Ectodermal cell (in vitro differentiated cells): ENCODE results near the gene VWA3B.

Experiments
- H3K27ac ChIP-seq: 2 replicates; pipeline ENCODE4 v1.7.0; 2013; ENCODE audit warnings: mild to moderate bottlenecking, low read depth, low read length; ENCODE audit not compliant: insufficient read depth, poor library complexity, severe bottlenecking
- H3K27me3 ChIP-seq: 2 replicates; pipeline ENCODE4 v1.7.0; 2013; ENCODE audit warnings: mild to moderate bottlenecking, low read length; ENCODE audit not compliant: insufficient read depth, control insufficient read depth, poor library complexity, severe bottlenecking
- H3K36me3 ChIP-seq: one replicate; pipeline ENCODE4 v1.7.0; 2013; ENCODE audit warnings: low read length; ENCODE audit not compliant: control insufficient read depth, insufficient read depth
- H3K4me1 ChIP-seq: one replicate; pipeline ENCODE4 v1.7.0; 2013; ENCODE audit warnings: low read length; ENCODE audit not compliant: control insufficient read depth, insufficient read depth
- H3K4me3 ChIP-seq: 2 replicates; pipeline ENCODE4 v1.7.0; 2013; ENCODE audit warnings: low read depth, low read length, control low read depth; ENCODE audit not compliant: insufficient read depth
- H3K9me3 ChIP-seq: 2 replicates; pipeline ENCODE4 v1.7.0; 2013; ENCODE audit warnings: mild to moderate bottlenecking, low read length, moderate library complexity; ENCODE audit not compliant: control insufficient read depth
- WGBS, 2 experiments: methylation state at CpG; one replicate each; pipeline ENCODE4 v1.1.7; 2013; ENCODE audit warnings: missing lambda C conversion rate in 2 of 2; 5-methylcytosine and 5-hydroxymethylcytosine counted together

Gene VWA3B

DNA sequence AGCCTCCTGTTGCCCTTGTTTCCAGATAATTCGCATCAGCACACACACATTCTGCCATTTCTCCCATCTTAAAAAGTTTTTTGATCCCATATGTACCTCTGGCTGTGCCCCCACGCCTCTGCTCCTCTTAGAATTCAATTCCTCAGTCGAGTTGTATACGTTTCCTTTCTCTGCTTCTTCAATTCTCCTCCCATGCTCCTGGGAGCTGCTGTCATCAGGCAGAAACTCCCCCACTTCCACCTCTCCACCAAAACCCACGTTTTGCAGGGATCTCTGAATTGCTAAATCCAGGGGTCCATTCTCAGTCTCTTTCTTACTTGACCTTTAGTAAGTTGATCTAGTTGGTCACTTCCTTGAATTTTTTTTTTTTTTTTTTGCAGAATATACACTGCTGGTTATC is 98.8 kb downstream of the VWA3B start:
- Histone ChIP-seq H3K27me3 (no peaks in the 10 kb centered on the region), H3K27ac (no peak overlapping the region)
- 84 to 87% methylated on average over 5 of the region's 5 CpGs for WGBS, 2 experiments

DNA sequence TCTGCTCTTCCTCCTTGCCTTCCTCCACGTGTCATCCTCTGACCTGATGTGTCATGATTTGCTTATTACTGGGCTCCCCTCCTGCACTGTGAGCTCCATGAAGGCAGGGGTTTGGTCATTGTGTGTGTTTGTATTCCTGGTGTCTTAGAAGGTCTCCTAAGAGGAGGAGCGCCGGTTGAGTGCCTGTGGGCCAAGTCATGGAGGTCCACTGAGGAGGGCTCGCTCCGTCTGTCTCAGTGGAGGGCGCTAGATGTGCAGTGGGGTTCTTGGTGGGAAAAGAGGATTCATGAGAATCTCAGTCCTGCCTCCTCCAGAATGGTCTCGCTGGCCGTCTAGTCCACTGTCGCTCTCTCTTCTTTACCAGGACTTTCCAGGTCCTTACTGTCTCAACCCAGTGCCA is 100.2 kb downstream of the VWA3B start:
- 93% methylated on average over 9 of the region's 9 CpGs for WGBS, 2 experiments

More for the DNA sequence above, 98.8 kb downstream of the VWA3B start:
- H3K4me3 ChIP-seq: no peak overlapping the region
- no peaks in the 10 kb centered on the region for H3K36me3 ChIP-seq
- no peaks in the 10 kb centered on the region for H3K9me3 ChIP-seq
- no peaks in the 10 kb centered on the region for H3K4me1 ChIP-seq

GRCh38 chr2:98188351-98189046 is 101.5 kb downstream of the VWA3B start:
- Histone ChIP-seq H3K27me3 (no peaks in the 10 kb centered on the region), H3K36me3 (no peaks in the 10 kb centered on the region), H3K4me3 (no peak overlapping the region), H3K4me1 (no peaks in the 10 kb centered on the region), H3K27ac (no peak overlapping the region), H3K9me3 (no peaks in the 10 kb centered on the region)
- WGBS, 2 experiments: 79 to 88% methylated on average over 4 of the region's 4 CpGs

More for the DNA sequence above, 100.2 kb downstream of the VWA3B start:
- Histone ChIP-seq H3K9me3 (no peaks in the 10 kb centered on the region), H3K27me3 (no peaks in the 10 kb centered on the region), H3K27ac (no peak overlapping the region), H3K4me3 (no peak overlapping the region), H3K36me3 (no peaks in the 10 kb centered on the region), H3K4me1 (no peaks in the 10 kb centered on the region)

GRCh38 chr2:98191883-98192282 is 104.9 kb downstream of the VWA3B start:
- Histone ChIP-seq H3K4me1 (no peaks in the 10 kb centered on the region), H3K9me3 (no peaks in the 10 kb centered on the region), H3K36me3 (no peaks in the 10 kb centered on the region), H3K27me3 (no peaks in the 10 kb centered on the region), H3K27ac (no peak overlapping the region), H3K4me3 (no peak overlapping the region)
- WGBS, 2 experiments: 87 to 91% methylated on average over 5 of the region's 5 CpGs

GRCh38 chr2:98201576-98201975 is 114.6 kb downstream of the VWA3B start:
- Histone ChIP-seq H3K27ac (no peak overlapping the region), H3K4me1 (no peaks in the 10 kb centered on the region), H3K27me3 (no peaks in the 10 kb centered on the region), H3K4me3 (no peak overlapping the region), H3K9me3 (no peaks in the 10 kb centered on the region), H3K36me3 (no peaks in the 10 kb centered on the region)
- WGBS, 2 experiments: 80 to 93% methylated on average over 1 of the region's 1 CpG

DNA sequence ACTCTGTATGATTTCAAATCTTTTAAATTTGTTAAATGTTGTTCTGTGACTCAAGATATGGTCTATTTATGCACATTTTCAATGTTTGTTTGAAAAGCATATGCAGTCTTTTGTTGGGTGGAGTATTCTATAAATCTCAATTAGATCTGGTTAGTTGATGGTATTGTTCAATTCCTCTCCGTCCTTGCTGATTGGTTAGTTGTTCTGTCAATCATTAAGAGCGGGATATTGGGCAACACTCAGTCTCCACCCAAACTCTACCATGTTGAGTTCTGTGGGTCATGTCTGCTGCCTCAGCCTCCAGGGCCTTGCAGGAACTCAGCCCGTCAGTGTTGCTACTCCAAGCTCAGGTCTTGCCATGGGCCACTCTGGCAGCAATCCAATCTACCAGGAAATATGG is 118.9 kb downstream of the VWA3B start:
- Histone ChIP-seq H3K4me1 (no peaks in the 10 kb centered on the region), H3K27ac (no peak overlapping the region), H3K9me3 (no peaks in the 10 kb centered on the region), H3K4me3 (no peak overlapping the region), H3K36me3 (no peaks in the 10 kb centered on the region), H3K27me3 (no peaks in the 10 kb centered on the region)
- WGBS, 2 experiments: 94 to 96% methylated on average over 3 of the region's 3 CpGs

- no peaks in the 10 kb centered on the region for H3K9me3 ChIP-seq
- 79 to 85% methylated on average over 9 of the region's 9 CpGs for WGBS, 2 experiments
- H3K27me3 ChIP-seq: no peaks in the 10 kb centered on the region
- no peaks in the 10 kb centered on the region for H3K4me1 ChIP-seq
- no peak overlapping the region for H3K27ac ChIP-seq
- no peak overlapping the region for H3K4me3 ChIP-seq
- no peaks in the 10 kb centered on the region for H3K36me3 ChIP-seq
Observed at GRCh38 chr2:98212092-98213000, 125.4 kb downstream of the VWA3B start.

- no peaks in the 10 kb centered on the region for H3K4me1 ChIP-seq
- no peak overlapping the region for H3K4me3 ChIP-seq
- H3K27ac ChIP-seq: no peak overlapping the region
- no peaks in the 10 kb centered on the region for H3K36me3 ChIP-seq
- H3K27me3 ChIP-seq: no peaks in the 10 kb centered on the region
- H3K9me3 ChIP-seq: no peaks in the 10 kb centered on the region
- 87 to 88% methylated on average over 4 of the region's 4 CpGs for WGBS, 2 experiments
Observed at GRCh38 chr2:98216616-98217015, 129.6 kb downstream of the VWA3B start.

DNA sequence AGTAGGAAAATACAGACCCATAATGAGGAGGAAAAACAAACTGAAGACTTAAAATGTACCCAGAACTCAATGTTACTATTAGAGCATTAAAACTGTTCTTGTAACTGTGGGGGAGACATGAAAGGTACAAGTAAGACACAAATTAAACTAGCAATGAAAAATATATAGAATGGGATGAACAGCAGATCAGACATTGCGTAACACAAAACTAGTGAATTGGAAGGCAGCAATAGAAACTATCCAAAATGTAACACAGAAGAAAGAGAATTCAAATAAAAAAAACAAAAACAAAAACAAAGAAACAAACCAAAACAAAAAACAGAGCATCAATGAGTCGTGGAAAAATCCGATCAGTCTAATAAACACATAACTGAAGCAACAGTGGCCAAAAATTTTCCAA is 132.2 kb downstream of the VWA3B start:
- 95 to 99% methylated on average over 3 of the region's 3 CpGs for WGBS, 2 experiments
- H3K36me3 ChIP-seq: no peaks in the 10 kb centered on the region
- H3K4me1 ChIP-seq: no peaks in the 10 kb centered on the region
- H3K9me3 ChIP-seq: no peaks in the 10 kb centered on the region
- H3K27ac ChIP-seq: no peak overlapping the region
- no peak overlapping the region for H3K4me3 ChIP-seq
- no peaks in the 10 kb centered on the region for H3K27me3 ChIP-seq

DNA sequence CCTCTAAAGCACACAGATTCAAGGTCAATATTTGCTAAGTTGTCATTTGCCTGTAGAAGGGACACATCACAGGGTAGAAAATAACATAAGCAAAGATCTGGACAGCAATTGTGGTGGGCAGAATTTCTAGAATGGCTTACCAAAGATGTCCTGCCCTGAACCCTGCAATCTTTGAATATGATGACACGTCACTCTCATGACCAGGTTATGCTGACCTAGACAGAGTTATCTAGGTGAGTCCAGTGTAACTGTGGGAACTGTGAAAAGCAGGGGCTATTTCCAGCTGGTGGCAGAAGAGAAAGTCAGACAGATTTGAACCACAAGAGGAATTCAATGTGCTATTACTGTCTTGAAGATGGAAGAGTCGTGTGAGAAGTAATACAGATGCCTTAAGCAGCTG is 147.0 kb downstream of the VWA3B start:
- Histone ChIP-seq H3K9me3 (no peaks in the 10 kb centered on the region), H3K27me3 (no peaks in the 10 kb centered on the region), H3K4me1 (no peaks in the 10 kb centered on the region), H3K36me3 (no peaks in the 10 kb centered on the region), H3K4me3 (no peak overlapping the region), H3K27ac (no peak overlapping the region)
- 91 to 92% methylated on average over 2 of the region's 2 CpGs for WGBS, 2 experiments
